ENCODE data around the gene GPS1.

GPS1 gene

DNA sequence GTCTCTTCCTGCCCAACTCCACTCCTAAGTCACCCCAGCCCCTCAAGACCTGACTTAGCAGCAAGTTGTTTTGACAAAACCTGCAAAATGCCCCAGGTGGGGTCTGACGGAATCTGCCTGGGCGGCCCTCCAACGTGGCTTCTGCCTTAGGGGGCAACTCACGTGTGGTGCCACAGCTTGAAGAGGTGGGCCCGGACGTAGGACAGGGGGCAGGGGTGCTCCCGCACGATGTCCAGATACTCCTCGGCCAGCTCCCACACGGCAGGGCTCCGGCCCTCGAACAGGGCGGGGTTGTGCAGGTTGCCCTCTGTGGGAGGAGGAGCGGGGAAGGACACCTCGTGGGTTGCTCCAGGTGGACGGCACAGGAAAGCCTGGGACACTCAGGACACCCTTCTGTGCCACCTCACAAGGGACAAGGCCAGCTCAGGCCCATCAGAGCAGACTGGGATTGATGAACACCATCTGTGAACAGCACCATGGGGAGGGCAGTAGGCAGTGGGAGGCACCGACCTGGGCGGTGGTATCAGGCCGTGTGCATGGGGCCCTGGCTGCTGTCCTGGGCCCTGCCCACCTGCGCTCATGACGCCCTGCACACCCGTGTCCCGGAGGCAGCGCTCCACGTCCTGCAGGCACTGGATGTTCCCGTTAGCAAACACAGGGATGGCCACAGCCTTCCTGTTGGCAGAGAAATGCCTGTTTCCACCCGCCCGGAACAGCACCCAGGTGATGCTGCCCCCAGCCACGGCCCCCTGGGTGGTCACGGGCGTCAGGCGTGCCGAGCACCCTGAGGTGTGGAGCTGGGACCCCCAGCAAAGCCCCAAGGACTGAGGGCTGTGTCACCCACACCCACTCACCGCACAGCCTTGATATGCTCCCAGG lies 9.6 kb downstream of the GPS1 start:
- no peak for DNase-seq

DNA sequence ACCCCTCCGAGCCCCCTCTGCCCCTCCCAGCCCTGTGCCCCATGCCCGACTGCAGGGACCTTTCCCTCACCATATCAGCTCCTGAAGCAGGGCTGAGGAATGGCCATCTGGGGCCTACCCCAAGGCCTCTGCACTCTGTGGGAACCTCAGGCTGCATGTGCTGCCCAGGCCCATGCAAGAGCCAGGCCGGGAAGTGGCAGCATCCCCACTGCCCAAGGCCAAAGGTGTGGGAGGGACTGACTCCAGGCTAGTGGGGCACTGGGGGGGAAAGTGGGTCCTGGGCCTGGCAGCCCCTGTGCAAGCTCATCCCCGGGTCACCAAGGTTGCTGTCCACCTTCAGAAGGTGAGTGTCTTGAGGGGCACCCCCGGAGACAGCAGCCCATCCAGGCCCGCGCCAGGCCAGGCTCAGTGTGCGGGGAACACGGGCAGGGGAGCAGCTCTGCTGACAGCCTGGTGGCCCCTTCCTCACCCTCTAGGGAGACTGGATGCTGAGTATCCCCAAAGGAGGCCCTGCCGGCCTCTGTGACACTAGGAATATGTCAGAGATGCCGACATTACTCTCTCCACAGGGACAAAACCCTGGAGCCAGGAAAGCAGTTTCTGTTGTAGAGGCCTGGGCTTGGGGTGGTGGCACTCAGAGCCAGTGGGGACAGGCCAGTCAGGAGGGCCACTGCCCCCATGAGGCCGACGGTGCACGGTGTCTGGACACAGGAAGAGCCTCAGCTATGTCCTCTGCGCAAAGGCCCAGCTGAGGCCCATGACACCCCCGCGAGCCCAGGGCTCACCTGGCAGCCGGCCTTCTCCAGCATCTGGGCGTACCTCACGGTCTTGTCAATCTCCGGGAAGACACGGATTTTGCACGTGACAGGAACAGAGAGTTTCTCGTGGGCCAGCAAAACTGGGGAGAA lies 10.6 kb downstream of the GPS1 start:
- DNase-seq, result no peak

GRCh38 chr17:82062984-82063368 lies 11.3 kb downstream of the GPS1 start:
- no peak for DNase-seq

- no peak for DNase-seq
These were observed 12.0 kb downstream of the GPS1 start for GRCh38 chr17:82063424-82064415.

DNA sequence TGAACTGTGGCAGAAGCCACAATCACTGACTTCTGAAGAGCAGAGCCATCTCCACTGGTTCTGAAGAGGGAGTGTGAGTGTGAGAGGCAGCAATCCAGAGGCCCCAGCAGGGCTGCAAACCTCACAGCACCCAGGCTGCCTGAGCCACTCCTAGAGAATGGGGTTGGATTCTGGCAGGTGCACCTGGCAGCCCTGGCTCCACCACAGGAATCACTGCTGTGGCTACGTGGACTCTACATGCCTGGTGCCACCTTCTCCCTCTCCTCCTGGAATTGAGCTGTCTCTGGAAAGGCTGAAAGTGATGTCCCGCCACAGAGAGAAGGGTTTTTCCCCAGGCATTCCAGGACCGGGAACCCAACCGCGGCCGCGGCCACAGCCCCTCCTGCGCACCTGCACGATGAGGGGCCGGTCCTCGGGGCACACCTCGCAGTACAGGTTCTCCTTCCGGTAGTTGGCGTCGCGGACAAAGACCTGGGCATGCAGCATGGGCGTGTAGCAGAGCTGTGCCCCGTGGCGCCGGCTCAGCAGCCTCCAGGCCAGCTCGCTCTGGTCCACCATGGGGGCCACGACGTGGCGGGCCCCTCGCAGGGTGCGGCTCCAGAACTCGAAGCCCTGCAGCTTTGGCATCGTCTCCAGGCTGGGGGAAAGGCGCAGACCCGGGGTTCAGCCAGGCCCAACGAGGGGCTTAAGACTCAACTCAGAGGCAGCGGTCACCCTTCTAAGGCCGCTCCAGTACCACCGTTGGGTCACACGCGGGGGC lies 12.9 kb downstream of the GPS1 start:
- no peak for DNase-seq

GRCh38 chr17:82065193-82065637 lies 13.5 kb downstream of the GPS1 start:
- DNase-seq, result peak; percentile 51

DNA sequence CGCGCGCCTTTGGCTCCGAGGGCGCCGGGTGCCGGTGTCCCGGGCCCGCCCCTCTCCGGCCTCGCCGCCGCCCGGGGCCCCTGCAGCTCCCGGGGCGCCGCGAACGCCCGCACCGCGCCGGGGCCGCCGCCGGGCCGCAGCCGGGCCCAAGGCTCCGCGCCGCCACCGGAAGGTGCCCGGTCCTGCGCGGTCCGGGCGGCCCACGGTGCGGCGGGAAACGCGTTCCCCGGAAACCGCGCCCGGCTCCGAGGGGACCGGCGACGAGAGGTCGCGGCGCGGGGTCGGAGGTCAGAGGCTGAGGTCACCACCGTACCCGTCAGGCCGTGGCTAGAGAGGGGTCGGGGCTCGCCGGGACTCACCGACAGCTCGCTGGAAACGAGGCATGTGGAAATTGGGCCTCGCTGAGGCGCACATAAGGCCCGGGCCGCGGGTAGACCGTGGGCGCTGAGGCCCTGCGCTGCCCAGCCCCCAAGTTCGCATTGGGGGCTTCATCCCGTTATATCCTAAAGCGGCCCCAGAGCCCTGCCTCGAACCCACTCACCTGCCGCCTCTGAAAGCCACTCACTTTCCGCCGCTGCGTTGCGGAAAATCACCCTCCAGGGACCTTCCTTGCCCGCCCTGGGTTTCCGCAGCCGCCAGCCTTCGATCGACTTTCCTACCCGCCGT lies 14.1 kb downstream of the GPS1 start, which contains the start of gene DUS1L:
Gene DUS1L, minus strand, starts transcription at position 167 of the 666 bp plus-strand sequence. CDS start 745 bp downstream, outside the sequence.
- peak; percentile 79 for DNase-seq

- DNase-seq, result no peak
These were observed 18.9 kb downstream of the GPS1 start for GRCh38 chr17:82070611-82071010.

DNA sequence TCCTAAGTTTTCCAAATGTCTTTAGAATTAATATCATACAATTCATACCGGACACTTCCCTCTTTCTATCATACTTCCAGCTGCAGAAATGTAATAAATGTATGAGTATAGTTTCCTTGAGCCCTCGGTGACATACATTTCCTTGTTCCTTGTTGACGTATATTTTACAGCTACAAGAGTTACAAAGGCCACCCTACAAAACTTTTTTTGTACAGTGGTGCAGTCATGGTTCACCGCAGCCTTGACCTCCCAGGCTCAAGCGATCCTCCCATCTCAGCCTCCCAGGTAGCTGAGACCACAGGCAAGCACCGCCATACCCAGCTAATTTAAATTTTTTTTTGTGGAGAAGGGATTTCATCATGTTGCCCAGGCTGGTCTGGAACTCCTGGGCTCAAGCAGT lies 21.1 kb downstream of the GPS1 start:
- DNase-seq, result no peak

GRCh38 chr17:82073446-82073845 lies 21.7 kb downstream of the GPS1 start:
- DNase-seq, result no peak

GRCh38 chr17:82076018-82076784 lies 24.5 kb downstream of the GPS1 start:
- no peak for DNase-seq

DNA sequence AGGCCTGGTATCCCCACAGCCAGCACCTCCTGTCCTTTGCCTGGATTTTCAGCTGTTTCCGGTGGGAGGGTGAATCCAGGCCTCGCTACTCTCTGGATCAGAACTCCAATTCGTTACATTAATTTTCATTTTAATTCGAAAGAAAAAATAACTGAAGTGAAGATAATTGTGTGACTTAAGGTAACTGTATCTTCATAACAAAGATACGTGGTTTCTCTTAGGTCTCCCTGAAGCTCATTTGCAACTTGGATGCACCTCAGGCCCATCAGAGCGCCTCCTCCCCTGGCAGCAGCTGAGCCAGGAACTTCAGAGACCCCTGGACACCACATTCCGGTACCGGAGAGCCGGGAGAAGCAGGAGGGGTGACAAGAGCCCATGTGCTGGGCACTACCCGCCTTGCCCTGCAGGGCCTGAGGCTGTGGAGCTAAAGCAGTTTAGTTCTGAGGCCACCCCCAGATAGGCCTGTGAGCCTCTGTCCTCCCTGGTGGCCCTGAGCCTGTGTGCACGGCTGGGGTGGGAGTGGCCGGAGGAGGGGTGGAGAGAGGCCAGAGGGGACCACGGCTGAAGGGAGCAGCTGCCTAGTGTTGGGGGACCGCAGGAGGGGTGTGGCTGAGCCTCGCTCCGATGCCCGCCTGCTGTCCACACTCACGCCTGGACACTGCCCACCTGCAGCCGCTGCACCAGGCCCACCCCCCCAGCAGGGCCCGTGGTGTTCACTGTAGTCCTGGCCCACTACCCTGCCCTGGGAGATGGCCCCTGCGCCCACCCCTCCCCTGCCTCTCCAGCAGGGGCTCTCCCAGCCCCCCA lies 25.3 kb downstream of the GPS1 start:
- DNase-seq, result no peak

- DNase-seq, result no peak
These were observed 26.1 kb downstream of the GPS1 start for GRCh38 chr17:82077617-82078358.

DNA sequence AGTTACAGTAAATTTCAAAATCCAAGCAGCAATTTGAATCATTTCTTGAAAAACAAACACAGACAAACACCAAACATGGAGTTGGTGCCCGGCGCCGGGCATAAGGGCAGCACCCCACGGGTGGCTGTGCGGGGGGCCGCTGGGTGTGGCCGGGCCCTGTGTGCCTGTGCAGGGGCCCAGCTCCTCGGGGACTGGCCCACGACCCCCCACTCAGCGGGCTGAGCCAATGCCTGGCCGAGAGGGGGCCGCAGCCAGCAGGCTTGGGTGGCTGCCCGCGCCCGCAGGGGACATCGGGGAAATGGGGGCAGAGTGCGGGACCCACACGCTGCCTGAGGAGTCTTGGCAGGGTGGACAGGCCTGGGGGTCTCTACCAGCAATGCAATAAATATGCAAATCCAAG lies 26.7 kb downstream of the GPS1 start:
- DNase-seq, result no peak

DNA sequence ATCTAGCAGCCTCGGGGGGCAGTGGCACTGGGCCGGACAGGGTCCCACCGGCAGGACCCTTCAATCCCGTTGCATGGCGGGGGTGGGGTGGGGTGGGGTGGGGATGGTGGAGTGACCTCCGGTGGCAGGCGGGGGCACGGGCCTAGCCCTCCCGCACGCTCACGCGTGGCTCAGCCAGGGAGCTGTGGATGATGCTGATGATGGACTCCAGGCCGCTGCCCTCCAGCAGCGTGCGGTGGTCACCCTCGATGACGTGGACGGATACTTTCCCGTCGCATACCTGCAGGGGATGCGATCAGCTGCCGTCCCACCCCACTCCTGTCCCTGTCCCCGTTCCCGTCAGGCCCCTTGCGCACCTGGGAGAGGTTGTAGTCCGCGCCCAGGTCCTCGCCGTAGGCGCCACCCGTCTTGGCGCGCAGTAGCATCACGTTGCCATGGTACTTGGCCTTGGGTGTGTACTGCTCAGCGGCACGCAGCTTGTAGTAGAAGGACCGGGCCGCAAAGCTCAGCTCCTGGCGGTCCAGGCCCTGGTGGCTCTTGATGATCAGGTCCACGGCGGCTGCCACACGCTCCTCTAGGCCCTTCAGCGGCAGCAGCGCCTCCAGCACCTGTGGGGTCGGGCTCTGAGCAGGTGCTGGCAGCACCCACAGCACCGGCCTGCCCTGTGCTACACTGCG lies 27.4 kb downstream of the GPS1 start:
- DNase-seq, result no peak

GRCh38 chr17:82080048-82080788 lies 28.5 kb downstream of the GPS1 start:
- no peak for DNase-seq

DNA sequence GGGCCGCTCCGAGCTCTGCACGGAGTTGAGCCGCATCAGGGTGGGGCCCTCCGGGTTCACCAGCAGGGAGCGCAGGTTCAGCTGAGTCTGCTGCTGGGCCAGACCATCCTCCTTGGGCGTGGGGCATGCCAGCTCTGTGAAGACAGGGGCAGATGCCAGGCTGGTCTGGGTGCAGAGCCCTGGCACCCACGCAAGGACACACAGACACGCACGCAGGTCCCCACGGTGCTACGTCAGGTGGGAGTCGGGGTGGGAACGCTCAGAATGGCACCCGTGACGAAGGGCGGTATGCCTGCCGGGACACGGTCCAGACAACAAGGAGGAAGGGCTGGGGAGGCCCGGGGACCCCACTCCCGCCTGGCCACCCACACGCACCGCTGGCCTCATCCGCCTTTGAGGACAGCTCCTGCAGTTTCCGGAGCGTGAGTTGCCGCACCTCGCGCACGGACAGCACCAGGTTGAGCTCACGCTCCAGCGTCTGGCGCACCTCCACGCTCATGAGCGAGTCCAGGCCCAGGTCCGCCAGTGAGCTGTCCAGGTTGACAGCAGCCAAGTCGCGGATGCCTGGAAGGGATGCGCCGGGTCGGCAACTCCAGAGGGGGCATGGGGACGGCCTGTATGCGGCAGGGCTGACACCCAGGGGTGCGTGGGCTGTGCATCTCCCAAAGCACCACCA lies 29.2 kb downstream of the GPS1 start:
- DNase-seq, result no peak
